HEK293T (cell line): ENCODE results near the gene SPATA9.

Experiments
- BHLHE40 ChIP-seq: fragments of 450-650 bp; IDR thresholded peaks from 2 replicates; pipeline ENCODE4 v1.6.1; 2016; ENCODE audit warnings: mild to moderate bottlenecking, moderate library complexity, borderline replicate concordance
- ELF4 ChIP-seq: fragments of 450-650 bp; IDR thresholded peaks from 2 replicates; pipeline ENCODE4 v1.6.1; 2017; ENCODE audit warnings: antibody characterized with exemption
- FOXA1 ChIP-seq: fragments of 450-650 bp; IDR thresholded peaks from 2 replicates; pipeline ENCODE4 v1.6.1; 2016; ENCODE audit warnings: mild to moderate bottlenecking
- FOXK2 ChIP-seq: fragments of 450-650 bp; IDR thresholded peaks from 2 replicates; pipeline ENCODE4 v1.6.1; 2016; ENCODE audit warnings: mild to moderate bottlenecking
- FOXM1 ChIP-seq: fragments of 450-650 bp; IDR thresholded peaks from 2 replicates; pipeline ENCODE4 v1.6.1; 2017; ENCODE audit warnings: mild to moderate bottlenecking, borderline replicate concordance
- HDGF ChIP-seq: fragments of 450-650 bp; IDR thresholded peaks from 2 replicates; pipeline ENCODE4 v1.6.1; 2017; ENCODE audit warnings: antibody characterized with exemption, borderline replicate concordance
- L3MBTL2 ChIP-seq: fragments of 450-650 bp; conservative IDR thresholded peaks from 2 replicates; pipeline ENCODE4 v1.6.1; 2016; ENCODE audit warnings: mild to moderate bottlenecking
- LEF1 ChIP-seq: fragments of 450-650 bp; IDR thresholded peaks from 2 replicates; pipeline ENCODE4 v1.6.1; 2017; ENCODE audit warnings: mild to moderate bottlenecking, borderline replicate concordance
- SP1 ChIP-seq: fragments of 450-650 bp; IDR thresholded peaks from 2 replicates; pipeline ENCODE4 v1.6.1; 2017
- TARDBP ChIP-seq: fragments of 450-650 bp; IDR thresholded peaks from 2 replicates; pipeline ENCODE4 v1.6.1; 2016
- ZNF384 ChIP-seq: fragments of 450-650 bp; IDR thresholded peaks from 2 replicates; pipeline ENCODE4 v1.6.1; 2016
- TF ChIP-seq, protein P1 (sequence below): fragments of 450-650 bp; IDR thresholded peaks from 2 replicates; pipeline ENCODE4 v1.6.1; 2016

DNA sequence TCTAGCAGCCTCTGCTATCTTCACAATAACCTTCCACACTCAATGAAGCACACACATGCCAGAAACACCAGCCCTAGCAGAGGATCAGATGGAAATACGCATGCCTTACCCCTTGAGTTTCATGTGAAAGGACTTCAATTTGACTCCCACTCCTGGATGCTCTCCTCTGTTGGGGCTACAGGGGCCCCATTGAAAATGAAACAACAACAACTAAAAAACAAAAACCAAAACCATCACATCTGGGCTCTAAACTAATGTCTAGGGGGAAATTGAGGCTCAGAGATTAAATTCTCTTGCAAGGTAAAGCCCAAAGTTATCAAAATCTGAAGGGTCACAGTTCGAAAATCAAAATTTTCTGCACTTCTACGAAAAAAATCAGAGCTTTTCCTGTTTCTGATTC is 44.2 kb downstream of the SPATA9 start:
- no peak for TF ChIP-seq SP1
- TF ChIP-seq TARDBP: no peak
- TF ChIP-seq ELF4: no peak
- TF ChIP-seq LEF1: no peak
- TF ChIP-seq BHLHE40: no peak
- no peak for TF ChIP-seq FOXA1
- TF ChIP-seq HDGF: no peak
- no peak for TF ChIP-seq FOXM1
- TF ChIP-seq, protein P1, sequence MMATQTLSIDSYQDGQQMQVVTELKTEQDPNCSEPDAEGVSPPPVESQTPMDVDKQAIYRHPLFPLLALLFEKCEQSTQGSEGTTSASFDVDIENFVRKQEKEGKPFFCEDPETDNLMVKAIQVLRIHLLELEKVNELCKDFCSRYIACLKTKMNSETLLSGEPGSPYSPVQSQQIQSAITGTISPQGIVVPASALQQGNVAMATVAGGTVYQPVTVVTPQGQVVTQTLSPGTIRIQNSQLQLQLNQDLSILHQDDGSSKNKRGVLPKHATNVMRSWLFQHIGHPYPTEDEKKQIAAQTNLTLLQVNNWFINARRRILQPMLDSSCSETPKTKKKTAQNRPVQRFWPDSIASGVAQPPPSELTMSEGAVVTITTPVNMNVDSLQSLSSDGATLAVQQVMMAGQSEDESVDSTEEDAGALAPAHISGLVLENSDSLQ: no peak
- no peak for TF ChIP-seq FOXK2
- TF ChIP-seq ZNF384: no peak
- TF ChIP-seq L3MBTL2: no peak
